IPS-20b (cell line): ENCODE measurements around the gene XRCC3.

ENCODE experiments used
- H3K27ac ChIP-seq: one replicate; pipeline ENCODE4 v1.5.1; 2013; ENCODE audit warnings: low read length
- H3K27me3 ChIP-seq: 2 replicates; pipeline ENCODE4 v1.6.1; 2013; ENCODE audit warnings: mild to moderate bottlenecking, low read length, inconsistent platforms; ENCODE audit not compliant: insufficient read depth
- H3K36me3 ChIP-seq: 2 replicates; pipeline ENCODE4 v1.6.1; 2013; ENCODE audit warnings: low read depth, mild to moderate bottlenecking, inconsistent platforms, low read length, moderate library complexity; ENCODE audit not compliant: insufficient read depth
- H3K4me1 ChIP-seq: 2 replicates; pipeline ENCODE4 v1.6.1; 2013; ENCODE audit warnings: mild to moderate bottlenecking, control low read depth, inconsistent platforms, low read length, moderate library complexity; ENCODE audit not compliant: insufficient read depth
- H3K4me3 ChIP-seq: 2 replicates; pipeline ENCODE4 v1.5.1; 2013; ENCODE audit warnings: mild to moderate bottlenecking, low read length, inconsistent platforms
- H3K9ac ChIP-seq: 2 replicates; pipeline ENCODE4 v1.6.1; 2013; ENCODE audit warnings: low read depth, mild to moderate bottlenecking, inconsistent platforms, low read length, moderate library complexity
- H3K9me3 ChIP-seq: 2 replicates; pipeline ENCODE4 v1.6.1; 2013; ENCODE audit warnings: mild to moderate bottlenecking, low read depth, low read length, inconsistent platforms; ENCODE audit not compliant: insufficient read depth

XRCC3 gene

GRCh38 chr14:103730490-103731035, 15.3 kb upstream of the XRCC3 start:
- Histone ChIP-seq H3K27me3 (no peaks in the 10 kb centered on the region), H3K27ac (no peak overlapping the region), H3K36me3 (peaks cover 39% of the 10 kb centered on the region), H3K9me3 (no peaks in the 10 kb centered on the region), H3K4me1 (no peaks in the 10 kb centered on the region), H3K9ac (no peak overlapping the region), H3K4me3 (no peak overlapping the region)

DNA sequence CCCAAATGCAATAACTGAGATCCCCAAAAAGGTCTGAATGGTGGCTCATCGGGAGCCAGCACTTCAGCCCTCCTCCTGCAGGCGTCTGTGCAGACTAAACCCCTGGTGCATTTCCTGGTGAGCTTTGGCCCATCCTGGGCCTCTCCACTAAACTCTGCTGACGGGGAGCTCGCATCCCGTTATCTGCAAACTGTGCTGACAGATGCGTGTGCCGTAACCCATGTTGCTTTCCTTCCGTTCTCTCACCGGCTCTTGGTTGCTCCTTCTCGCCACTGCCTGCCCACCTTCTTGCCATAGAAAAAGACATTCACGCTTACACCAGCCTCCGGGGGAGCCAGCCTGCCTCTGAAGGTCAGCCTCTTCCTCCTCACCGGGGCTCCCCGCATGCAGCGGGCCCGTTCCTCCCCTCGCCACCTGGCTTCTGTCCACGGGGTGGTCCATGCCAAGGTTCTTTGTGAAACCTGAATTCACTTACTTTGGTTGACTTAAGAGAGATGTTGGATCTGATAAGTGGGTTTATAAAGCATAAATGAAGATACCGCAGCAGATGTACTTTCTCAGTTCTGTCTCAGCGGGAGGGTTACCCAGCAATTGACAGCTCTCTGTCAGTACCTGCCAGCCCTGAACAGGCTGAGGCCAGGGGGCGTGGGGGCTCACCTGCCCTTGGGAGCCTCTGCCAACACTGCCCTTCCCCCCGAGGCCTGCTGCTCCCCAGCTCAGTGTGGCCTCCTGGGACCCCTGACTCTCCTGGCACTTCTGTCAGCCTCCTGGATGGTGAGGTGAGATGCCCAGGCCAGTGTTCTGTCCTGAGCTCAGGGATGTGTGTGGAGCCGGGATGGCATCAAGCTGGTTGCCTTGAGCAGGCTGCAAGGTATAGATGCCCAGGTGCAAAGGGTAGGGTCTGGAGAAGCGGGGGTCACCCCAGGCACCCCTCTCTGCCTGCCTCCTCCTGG, 14.5 kb upstream of the XRCC3 start:
- Histone ChIP-seq H3K36me3 (peaks cover 39% of the 10 kb centered on the region), H3K9me3 (no peaks in the 10 kb centered on the region), H3K27ac (no peak overlapping the region), H3K27me3 (no peaks in the 10 kb centered on the region), H3K9ac (no peak overlapping the region), H3K4me3 (no peak overlapping the region), H3K4me1 (no peaks in the 10 kb centered on the region)

- Histone ChIP-seq H3K4me3 (no peak overlapping the region), H3K36me3 (peaks cover 36% of the 10 kb centered on the region), H3K27me3 (no peaks in the 10 kb centered on the region), H3K9ac (no peak overlapping the region), H3K9me3 (no peaks in the 10 kb centered on the region), H3K27ac (no peak overlapping the region), H3K4me1 (no peaks in the 10 kb centered on the region)
These were observed 13.5 kb upstream of the XRCC3 start for GRCh38 chr14:103728721-103729120.

DNA sequence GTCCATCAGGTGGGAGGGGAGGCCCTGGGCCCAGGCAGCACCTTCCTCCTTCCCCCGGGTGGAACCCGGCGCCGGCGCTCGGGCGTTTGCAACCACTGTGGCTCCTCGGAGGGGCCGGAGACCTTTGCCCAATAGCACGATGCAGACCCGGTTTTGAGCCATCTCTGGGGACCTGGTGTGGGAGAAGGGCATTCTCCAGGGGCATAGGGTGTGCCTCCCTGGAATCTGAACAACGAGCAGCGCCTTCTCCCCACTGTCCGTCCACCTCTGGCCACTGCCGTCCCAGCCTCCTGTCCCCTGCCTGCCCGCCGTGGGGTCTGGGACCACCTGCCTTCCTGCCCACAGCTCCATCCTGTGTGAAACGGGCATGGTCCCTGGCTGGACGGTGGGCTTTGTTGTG, 12.9 kb upstream of the XRCC3 start:
- Histone ChIP-seq H3K27ac (no peak overlapping the region), H3K36me3 (peaks cover 31% of the 10 kb centered on the region), H3K9me3 (no peaks in the 10 kb centered on the region), H3K4me3 (no peak overlapping the region), H3K27me3 (no peaks in the 10 kb centered on the region), H3K4me1 (no peaks in the 10 kb centered on the region), H3K9ac (no peak overlapping the region)

- Histone ChIP-seq H3K9ac (no peak overlapping the region), H3K27ac (no peak overlapping the region), H3K27me3 (no peaks in the 10 kb centered on the region), H3K4me1 (no peaks in the 10 kb centered on the region), H3K36me3 (peaks cover 24% of the 10 kb centered on the region), H3K4me3 (no peak overlapping the region), H3K9me3 (no peaks in the 10 kb centered on the region)
These were observed 12.2 kb upstream of the XRCC3 start for GRCh38 chr14:103727313-103727980.

DNA sequence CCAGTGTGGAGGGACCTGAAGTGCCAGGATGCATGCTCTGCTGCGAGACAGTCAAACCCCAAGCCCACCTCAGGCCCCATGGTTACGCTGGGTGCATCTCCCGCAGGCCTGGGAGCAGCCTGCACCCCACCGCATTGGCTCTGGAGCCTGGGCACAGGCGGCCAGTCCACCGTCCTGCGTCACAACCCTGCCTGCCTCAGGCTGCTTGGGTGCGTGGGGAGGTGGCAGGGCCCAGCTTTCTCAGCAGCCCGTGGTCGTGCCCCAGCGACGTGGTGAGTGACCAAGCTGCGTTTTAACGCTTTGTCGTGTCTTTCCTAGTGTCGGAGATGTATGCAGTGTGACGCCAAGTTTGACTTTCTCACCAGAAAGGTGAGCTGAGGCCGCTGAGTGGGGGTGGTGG, 11.2 kb upstream of the XRCC3 start:
- H3K9me3 ChIP-seq, result no peaks in the 10 kb centered on the region
- no peak overlapping the region for H3K27ac ChIP-seq
- no peaks in the 10 kb centered on the region for H3K4me1 ChIP-seq

DNA sequence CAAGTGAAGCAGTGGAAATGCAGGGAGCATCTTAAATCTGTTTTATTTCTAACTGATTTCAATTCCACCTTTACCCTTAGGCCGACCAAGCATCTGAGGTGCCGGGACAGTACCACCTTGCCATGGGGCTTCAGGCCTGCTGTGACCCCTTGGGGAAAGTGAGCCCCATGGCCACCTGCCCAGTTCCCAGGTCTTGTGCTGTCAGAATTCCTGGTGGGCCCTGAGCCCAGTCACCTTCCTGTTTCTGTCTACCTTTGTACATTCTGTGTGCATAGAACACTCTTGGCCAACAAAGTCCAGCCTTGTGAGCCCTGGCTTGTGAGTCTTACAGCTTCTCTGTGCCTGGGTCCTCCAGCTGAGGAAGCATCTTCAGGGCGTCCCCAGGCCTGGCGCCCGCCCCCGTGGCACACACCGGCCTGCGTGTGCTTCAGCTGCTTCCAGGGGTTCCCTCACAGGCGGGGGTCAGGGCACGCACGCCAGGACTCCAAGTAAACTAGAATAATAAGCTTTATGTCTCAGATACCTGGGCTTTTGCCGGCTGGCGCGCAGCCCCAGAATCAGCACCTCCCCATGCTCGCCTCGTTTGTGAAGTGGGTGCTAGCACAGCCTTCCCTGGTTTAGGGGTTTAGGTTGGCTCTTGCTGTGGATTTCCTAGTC, 10.6 kb upstream of the XRCC3 start:
- no peaks in the 10 kb centered on the region for H3K9me3 ChIP-seq
- H3K27me3 ChIP-seq, result no peaks in the 10 kb centered on the region
- H3K4me1 ChIP-seq, result no peaks in the 10 kb centered on the region
- H3K27ac ChIP-seq, result no peak overlapping the region
- H3K4me3 ChIP-seq, result no peak overlapping the region
- H3K36me3 ChIP-seq, result peaks cover 22% of the 10 kb centered on the region
- H3K9ac ChIP-seq, result no peak overlapping the region

More for the DNA sequence above, 11.2 kb upstream of the XRCC3 start:
- no peaks in the 10 kb centered on the region for H3K27me3 ChIP-seq
- H3K9ac ChIP-seq, result no peak overlapping the region
- no peak overlapping the region for H3K4me3 ChIP-seq
- peaks cover 22% of the 10 kb centered on the region for H3K36me3 ChIP-seq

GRCh38 chr14:103725001-103725682, 9.9 kb upstream of the XRCC3 start:
- Histone ChIP-seq H3K27ac (no peak overlapping the region), H3K27me3 (no peaks in the 10 kb centered on the region), H3K9ac (no peak overlapping the region; the same call in 1 of the 2 replicates), H3K9me3 (no peaks in the 10 kb centered on the region), H3K4me1 (no peaks in the 10 kb centered on the region), H3K36me3 (peaks cover 20% of the 10 kb centered on the region), H3K4me3 (no peak overlapping the region)

GRCh38 chr14:103724116-103724515, 8.9 kb upstream of the XRCC3 start:
- H3K9ac ChIP-seq, result no peak overlapping the region
- no peak overlapping the region for H3K27ac ChIP-seq
- peaks cover 10% of the 10 kb centered on the region for H3K36me3 ChIP-seq

DNA sequence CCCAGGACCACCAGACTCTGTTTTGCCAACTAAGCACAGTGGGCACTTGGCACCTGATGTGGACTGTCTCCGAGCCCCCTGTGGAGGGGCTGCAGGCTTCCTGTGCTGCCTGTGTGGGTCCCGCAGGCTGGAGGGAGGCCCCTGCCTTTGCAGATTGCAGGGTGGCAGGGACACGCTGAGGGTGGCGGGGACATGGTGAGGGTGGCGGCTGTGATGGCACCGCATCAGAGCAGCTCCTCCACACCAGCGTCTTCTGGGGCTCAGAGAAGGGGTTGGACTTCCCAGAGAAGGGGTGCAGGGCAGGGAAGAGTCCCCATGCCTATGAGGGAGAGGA, 8.5 kb upstream of the XRCC3 start:
- Histone ChIP-seq H3K4me3 (no peak overlapping the region), H3K4me1 (no peaks in the 10 kb centered on the region), H3K9ac (no peak overlapping the region), H3K36me3 (peaks cover 6% of the 10 kb centered on the region; the same call in 1 of the 2 replicates), H3K9me3 (no peaks in the 10 kb centered on the region), H3K27me3 (no peaks in the 10 kb centered on the region), H3K27ac (no peak overlapping the region)

More at GRCh38 chr14:103724116-103724515, 8.9 kb upstream of the XRCC3 start:
- H3K27me3 ChIP-seq, result no peaks in the 10 kb centered on the region
- H3K9me3 ChIP-seq, result no peaks in the 10 kb centered on the region
- H3K4me3 ChIP-seq, result no peak overlapping the region
- no peaks in the 10 kb centered on the region for H3K4me1 ChIP-seq
